ENCODE results near the gene TMEM259. TPM values are rescaled to one million over a fixed set of nuclear protein-coding genes. Genes with fewer than 3 reads are reported as not detected.

The TMEM259 gene
- total RNA-seq, 2 experiments from 2014 or later: 107 to 109 TPM

- intact Hi-C loops (cut with micrococcal nuclease): loop anchor here (5.0 kb wide), 1 partner anchor 137 kb away; no protein-coding TSS in a partner anchor
Observed at GRCh38 chr19:1055028-1055425, 34.1 kb upstream of the TMEM259 start.

GRCh38 chr19:1054102-1055027 is 33.4 kb upstream of the TMEM259 start:
- CTCF ChIA-PET: interaction anchor here (1.0 to 1.5 kb wide), 4 partner anchors 10 to 190 kb away, joined by 3 to 5 read pairs (median 4); no protein-coding TSS in a partner anchor
- POLR2A ChIA-PET: no interaction called here
- intact Hi-C loops (cut with micrococcal nuclease): loop anchor here (5.0 kb wide), 1 partner anchor 138 kb away; no protein-coding TSS in a partner anchor
- Mint-ChIP-seq H3K27ac (no peak overlapping the region), H3K9me3 (no peaks in the 10 kb centered on the region), H3K4me3 (no peak overlapping the region), H3K4me1 (ENCODE audit: low read depth) (peaks cover 15% of the 10 kb centered on the region), H3K36me3 (peaks cover 4% of the 10 kb centered on the region), H3K27me3 (no peaks in the 10 kb centered on the region)
- no peak for DNase-seq

More at GRCh38 chr19:1055028-1055425, 34.1 kb upstream of the TMEM259 start:
- CTCF ChIA-PET: interaction anchor here (1.1 to 1.2 kb wide), 2 partner anchors 12 to 189 kb away, joined by 3 to 4 read pairs; no protein-coding TSS in a partner anchor
- H3K9me3 Mint-ChIP-seq: no peaks in the 10 kb centered on the region
- H3K27ac Mint-ChIP-seq: no peak overlapping the region
- no peak overlapping the region for H3K4me3 Mint-ChIP-seq
- H3K27me3 Mint-ChIP-seq: no peaks in the 10 kb centered on the region
- peaks cover 4% of the 10 kb centered on the region for H3K36me3 Mint-ChIP-seq
- DNase-seq: no peak
- POLR2A ChIA-PET: no interaction called here
- peaks cover 15% of the 10 kb centered on the region for H3K4me1 Mint-ChIP-seq (ENCODE audit: low read depth)

GRCh38 chr19:1053176-1054101 is 32.5 kb upstream of the TMEM259 start:
- DNase-seq: no peak
- ChIA-PET CTCF (interaction anchor here (1.0 to 1.5 kb wide), 3 partner anchors 11 to 72 kb away, joined by 3 to 5 read pairs (median 3); no protein-coding TSS in a partner anchor), POLR2A (no interaction called here)
- no peaks in the 10 kb centered on the region for H3K27me3 Mint-ChIP-seq
- H3K9me3 Mint-ChIP-seq: no peaks in the 10 kb centered on the region
- H3K27ac Mint-ChIP-seq: no peak overlapping the region
- peaks cover 15% of the 10 kb centered on the region for H3K4me1 Mint-ChIP-seq (ENCODE audit: low read depth)
- intact Hi-C loops (cut with micrococcal nuclease): no loop called here
- H3K36me3 Mint-ChIP-seq: peaks cover 4% of the 10 kb centered on the region
- no peak overlapping the region for H3K4me3 Mint-ChIP-seq

GRCh38 chr19:1052349-1052975 is 31.5 kb upstream of the TMEM259 start:
- H3K4me1 Mint-ChIP-seq (ENCODE audit: low read depth): peaks cover 7% of the 10 kb centered on the region
- peaks cover 4% of the 10 kb centered on the region for H3K36me3 Mint-ChIP-seq
- DNase-seq: no peak
- ChIA-PET POLR2A (no interaction called here), CTCF (interaction anchor here (1.5 kb wide), 1 partner anchor 12 kb away, joined by 5 read pairs; no protein-coding TSS in a partner anchor)
- H3K27me3 Mint-ChIP-seq: no peaks in the 10 kb centered on the region
- no peaks in the 10 kb centered on the region for H3K9me3 Mint-ChIP-seq
- no peak overlapping the region for H3K4me3 Mint-ChIP-seq
- intact Hi-C loops (cut with micrococcal nuclease): no loop called here
- peak overlapping the region; percentile 5 for H3K27ac Mint-ChIP-seq

GRCh38 chr19:1051791-1052190 is 30.9 kb upstream of the TMEM259 start:
- ChIA-PET CTCF (no interaction called here), POLR2A (no interaction called here)
- Mint-ChIP-seq H3K27me3 (no peaks in the 10 kb centered on the region), H3K4me3 (no peak overlapping the region), H3K36me3 (peaks cover 4% of the 10 kb centered on the region), H3K4me1 (ENCODE audit: low read depth) (peaks cover 4% of the 10 kb centered on the region), H3K27ac (no peak overlapping the region), H3K9me3 (no peaks in the 10 kb centered on the region)
- DNase-seq: no peak
- intact Hi-C loops (cut with micrococcal nuclease): no loop called here

- POLR2A ChIA-PET: no interaction called here
- CTCF ChIA-PET: no interaction called here
- no peaks in the 10 kb centered on the region for H3K27me3 Mint-ChIP-seq
- no peak overlapping the region for H3K4me3 Mint-ChIP-seq
- H3K4me1 Mint-ChIP-seq (ENCODE audit: low read depth): peaks cover 4% of the 10 kb centered on the region
- no peak overlapping the region for H3K27ac Mint-ChIP-seq
- H3K9me3 Mint-ChIP-seq: no peaks in the 10 kb centered on the region
- H3K36me3 Mint-ChIP-seq: peaks cover 4% of the 10 kb centered on the region
- DNase-seq: no peak
- intact Hi-C loops (cut with micrococcal nuclease): no loop called here
Observed at GRCh38 chr19:1050989-1051788, 30.3 kb upstream of the TMEM259 start.

- H3K9me3 Mint-ChIP-seq: no peaks in the 10 kb centered on the region
- no peak overlapping the region for H3K4me3 Mint-ChIP-seq
- H3K27me3 Mint-ChIP-seq: no peaks in the 10 kb centered on the region
- peaks cover 4% of the 10 kb centered on the region for H3K4me1 Mint-ChIP-seq (ENCODE audit: low read depth)
- intact Hi-C loops (cut with micrococcal nuclease): no loop called here
- CTCF ChIA-PET: no interaction called here
- H3K27ac Mint-ChIP-seq: no peak overlapping the region
- no peak for DNase-seq
- POLR2A ChIA-PET: no interaction called here
- H3K36me3 Mint-ChIP-seq: peaks cover 5% of the 10 kb centered on the region
Observed at GRCh38 chr19:1049800-1050199, 28.9 kb upstream of the TMEM259 start.

- Mint-ChIP-seq H3K4me3 (no peak overlapping the region), H3K36me3 (peaks cover 5% of the 10 kb centered on the region), H3K27me3 (no peaks in the 10 kb centered on the region), H3K9me3 (no peaks in the 10 kb centered on the region), H3K4me1 (ENCODE audit: low read depth) (peaks cover 4% of the 10 kb centered on the region), H3K27ac (no peak overlapping the region)
- DNase-seq: no peak
- intact Hi-C loops (cut with micrococcal nuclease): no loop called here
- ChIA-PET CTCF (interaction anchor here (1.4 kb wide), 1 partner anchor 195 kb away, joined by 3 read pairs; no protein-coding TSS in a partner anchor), POLR2A (no interaction called here)
Observed at GRCh38 chr19:1049106-1049505, 28.2 kb upstream of the TMEM259 start.

GRCh38 chr19:1047696-1048147 is 26.8 kb upstream of the TMEM259 start:
- Mint-ChIP-seq H3K27me3 (no peaks in the 10 kb centered on the region), H3K27ac (no peak overlapping the region), H3K36me3 (peaks cover 5% of the 10 kb centered on the region), H3K4me3 (no peak overlapping the region), H3K4me1 (ENCODE audit: low read depth) (peaks cover 4% of the 10 kb centered on the region), H3K9me3 (no peaks in the 10 kb centered on the region)
- DNase-seq: no peak
- CTCF ChIA-PET: interaction anchor here (1.4 kb wide), 1 partner anchor 196 kb away, joined by 3 read pairs; no protein-coding TSS in a partner anchor
- POLR2A ChIA-PET: interaction anchor here (0.6 kb wide), 1 partner anchor 51 kb away, joined by 3 read pairs; no protein-coding TSS in a partner anchor
- intact Hi-C loops (cut with micrococcal nuclease): no loop called here

GRCh38 chr19:1046836-1047695 is 26.1 kb upstream of the TMEM259 start:
- no peaks in the 10 kb centered on the region for H3K9me3 Mint-ChIP-seq
- no peaks in the 10 kb centered on the region for H3K27me3 Mint-ChIP-seq
- H3K36me3 Mint-ChIP-seq: peaks cover 7% of the 10 kb centered on the region
- DNase-seq: no peak
- intact Hi-C loops (cut with micrococcal nuclease): no loop called here
- ChIA-PET POLR2A (interaction anchor here (0.6 kb wide), 1 partner anchor 50 kb away, joined by 3 read pairs; no protein-coding TSS in a partner anchor), CTCF (no interaction called here)
- peaks cover 6% of the 10 kb centered on the region for H3K4me1 Mint-ChIP-seq (ENCODE audit: low read depth)
- H3K4me3 Mint-ChIP-seq: no peak overlapping the region
- no peak overlapping the region for H3K27ac Mint-ChIP-seq
